Measurements from ENCODE around the gene SLIT2.

SLIT2 gene

DNA sequence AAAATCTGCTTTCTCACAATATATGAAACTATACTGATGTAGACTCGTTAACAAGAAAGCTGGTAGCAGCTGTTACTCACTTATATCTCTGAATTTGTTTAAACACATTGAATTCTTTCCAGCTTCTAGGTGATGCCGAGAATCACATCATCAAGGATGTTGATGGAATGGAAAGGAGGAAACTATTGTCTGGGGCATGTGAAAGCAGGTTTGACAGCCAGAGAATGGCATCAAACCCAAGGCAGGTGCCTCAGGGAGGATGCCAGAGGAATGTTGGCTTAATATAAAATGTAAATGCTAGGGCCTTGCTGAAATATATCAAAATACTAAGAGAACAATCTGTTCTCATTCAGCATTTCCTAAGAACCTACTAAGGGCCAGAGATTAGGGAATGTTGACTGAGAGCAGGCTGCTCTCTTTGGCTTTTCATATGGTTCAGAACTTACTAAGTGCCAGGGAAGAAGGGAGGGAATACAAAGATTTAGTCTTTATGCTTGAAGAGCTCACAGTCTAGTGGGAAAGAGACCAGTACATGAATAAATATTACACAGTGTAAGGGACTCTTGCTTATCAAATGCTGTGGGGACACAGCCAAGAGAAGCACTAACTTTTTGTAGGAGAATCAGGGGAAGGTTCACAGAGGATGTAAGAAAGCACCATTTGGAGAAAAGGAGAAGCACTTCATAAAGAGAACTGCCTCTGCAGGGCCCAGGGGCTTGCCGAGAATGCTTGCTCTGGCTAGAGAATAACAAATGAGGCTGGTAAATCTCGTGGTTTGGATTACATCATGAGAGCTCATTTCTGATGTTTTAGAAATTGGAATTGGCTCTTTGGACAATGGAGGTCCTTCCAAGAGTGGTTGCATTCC is 14.7 kb downstream of the SLIT2 start:
- DNase-seq = no peak

DNA sequence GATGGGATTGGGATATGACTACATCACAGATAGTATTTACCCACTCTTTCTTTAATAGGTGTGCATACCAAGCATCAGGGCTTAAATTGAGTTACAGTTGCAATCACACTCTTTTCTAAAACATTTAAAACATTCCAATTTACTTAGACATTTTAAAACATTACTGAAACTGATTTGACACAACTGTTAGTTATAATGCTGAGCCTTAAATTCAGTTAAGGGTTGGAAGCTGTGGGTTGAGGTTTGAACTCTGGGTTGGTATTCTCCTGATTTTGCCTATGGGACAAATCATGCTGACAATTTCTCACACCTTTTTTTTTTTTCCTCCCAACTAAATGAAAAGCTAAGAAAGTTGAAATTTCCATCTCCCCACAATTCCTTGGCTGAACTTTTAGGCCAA is 16.3 kb downstream of the SLIT2 start:
- no peak for DNase-seq

DNA sequence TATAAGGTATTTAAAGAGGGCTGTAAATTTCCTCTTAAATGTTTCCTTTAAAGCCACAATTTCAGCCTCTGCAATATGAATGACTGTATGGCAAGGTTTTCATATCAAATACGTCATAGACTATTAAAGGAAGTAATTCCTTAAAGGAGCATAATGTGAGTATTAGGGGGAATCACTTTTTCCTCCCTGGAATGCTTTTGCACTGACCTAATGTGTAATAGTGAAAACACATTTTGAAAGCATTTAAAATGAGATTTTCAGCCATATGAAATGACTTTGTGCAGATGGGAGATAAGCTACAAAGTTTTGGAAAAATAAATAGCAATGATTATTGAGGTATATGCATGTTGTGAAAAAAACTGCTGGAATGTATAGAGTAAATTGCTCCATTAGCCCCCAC is 17.6 kb downstream of the SLIT2 start:
- no peak for DNase-seq

DNA sequence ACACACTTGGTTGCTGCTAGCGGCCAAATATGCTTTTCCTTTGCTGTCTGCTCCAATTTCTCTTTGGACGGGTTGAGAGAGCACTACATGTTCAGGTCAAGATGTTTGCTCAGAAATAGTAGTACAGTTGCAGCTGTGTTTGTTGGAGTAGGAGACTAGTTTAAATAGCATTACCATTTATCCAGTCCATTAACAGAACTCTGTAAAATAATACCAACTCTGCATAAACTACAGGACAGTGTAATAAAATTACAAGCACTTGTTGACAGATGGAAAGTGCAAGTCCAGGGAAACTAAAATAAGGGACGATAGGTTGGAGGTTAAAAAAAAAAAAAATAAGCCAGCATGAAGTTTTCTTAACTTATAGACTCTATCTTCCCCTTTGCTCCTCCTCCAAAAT is 20.2 kb downstream of the SLIT2 start:
- no peak for DNase-seq

DNA sequence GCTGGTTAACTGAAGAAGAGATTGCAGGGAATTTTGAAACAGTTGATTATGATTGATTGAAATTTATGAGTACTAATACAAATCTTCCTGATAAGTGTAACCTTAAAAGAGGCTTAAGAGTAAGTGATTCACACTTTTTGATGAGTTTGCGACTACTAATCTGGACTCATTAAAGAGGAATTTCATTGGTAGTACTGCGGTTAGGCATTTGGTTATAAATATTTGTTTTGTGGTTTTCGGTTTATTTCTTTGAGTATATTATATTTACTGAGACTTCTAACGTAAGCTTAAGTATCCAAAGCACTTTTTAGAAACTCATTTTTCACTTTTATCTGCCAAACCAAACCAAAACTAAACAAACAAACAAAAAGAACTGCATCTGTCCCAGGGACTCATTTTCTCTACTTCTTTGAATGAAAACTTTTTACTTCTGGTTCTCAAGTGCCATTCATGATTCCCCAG is 20.7 kb downstream of the SLIT2 start:
- no peak for DNase-seq

DNA sequence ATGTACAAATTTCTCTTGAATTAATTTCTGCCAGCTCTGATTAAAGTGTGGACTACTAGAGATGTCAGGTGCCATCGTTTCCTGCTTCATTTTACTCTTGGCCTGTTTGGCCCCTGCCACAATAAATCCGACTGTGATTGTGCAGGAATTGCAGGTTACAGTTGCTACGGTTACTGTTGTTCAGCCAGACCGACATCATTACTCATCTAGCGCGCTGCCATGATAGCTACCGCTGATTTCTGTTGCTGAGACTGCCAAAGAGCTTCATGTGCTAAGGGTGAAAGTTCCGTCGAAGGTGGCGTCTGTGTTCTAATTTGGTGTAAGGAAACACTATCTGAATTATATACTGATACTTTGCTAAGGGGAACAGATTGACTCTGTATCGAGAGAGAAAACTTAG is 22.1 kb downstream of the SLIT2 start:
- no peak for DNase-seq

DNA sequence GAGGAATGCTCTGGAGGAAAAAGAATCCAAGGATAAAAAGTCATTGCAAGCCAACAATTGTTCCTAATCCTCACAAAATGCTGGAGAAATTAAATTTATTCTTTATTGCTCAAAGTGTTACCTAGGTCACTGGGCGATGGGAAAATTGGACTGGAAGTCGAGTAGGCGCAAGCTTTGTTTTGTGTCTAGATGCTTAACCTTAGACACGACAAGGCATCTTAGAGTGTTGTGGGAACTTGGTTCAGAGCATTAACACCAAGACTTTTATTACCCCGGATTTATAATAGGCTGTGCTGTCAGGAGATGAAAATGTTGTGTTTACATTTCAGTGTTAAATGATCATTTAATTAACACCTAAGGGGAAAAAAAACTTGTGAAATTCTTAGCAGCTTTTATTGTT is 25.1 kb downstream of the SLIT2 start:
- DNase-seq = no peak

DNA sequence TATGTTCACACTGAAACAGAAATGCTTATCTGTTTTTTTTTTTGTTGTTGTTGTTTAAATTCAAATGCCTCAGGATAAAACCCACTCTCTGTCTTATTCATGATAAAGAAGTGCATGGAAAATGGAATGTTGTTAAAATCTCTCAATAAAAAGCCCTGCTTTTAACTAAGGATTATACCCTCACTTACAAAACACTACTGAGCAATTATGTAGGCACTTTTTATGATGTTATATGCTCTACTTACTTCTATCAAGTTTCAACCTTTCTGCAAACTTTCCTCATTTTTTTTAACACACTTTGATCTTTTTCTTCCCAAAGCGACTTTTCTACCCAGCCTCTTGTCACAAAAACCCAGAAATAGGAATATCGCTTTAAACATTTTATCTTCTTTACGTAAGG is 26.5 kb downstream of the SLIT2 start:
- no peak for DNase-seq

DNA sequence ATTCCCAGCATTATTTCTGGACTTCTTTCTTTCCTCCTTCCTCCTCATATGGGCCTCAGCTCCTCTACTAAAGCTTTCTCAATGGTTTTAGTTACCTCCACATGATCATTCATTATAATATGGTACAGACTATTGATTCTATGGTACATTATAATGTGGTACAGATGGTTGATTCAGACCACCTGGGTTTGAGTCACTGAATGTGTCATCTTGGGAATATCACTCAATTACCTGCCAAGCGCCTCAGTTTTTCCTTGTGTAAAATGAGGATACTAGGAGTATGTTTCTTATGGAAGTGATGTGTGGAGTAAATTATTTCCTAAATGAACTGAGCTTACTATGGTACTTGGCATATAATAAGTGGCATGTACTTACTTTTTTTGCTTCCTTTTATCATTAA is 27.7 kb downstream of the SLIT2 start:
- DNase-seq = no peak

DNA sequence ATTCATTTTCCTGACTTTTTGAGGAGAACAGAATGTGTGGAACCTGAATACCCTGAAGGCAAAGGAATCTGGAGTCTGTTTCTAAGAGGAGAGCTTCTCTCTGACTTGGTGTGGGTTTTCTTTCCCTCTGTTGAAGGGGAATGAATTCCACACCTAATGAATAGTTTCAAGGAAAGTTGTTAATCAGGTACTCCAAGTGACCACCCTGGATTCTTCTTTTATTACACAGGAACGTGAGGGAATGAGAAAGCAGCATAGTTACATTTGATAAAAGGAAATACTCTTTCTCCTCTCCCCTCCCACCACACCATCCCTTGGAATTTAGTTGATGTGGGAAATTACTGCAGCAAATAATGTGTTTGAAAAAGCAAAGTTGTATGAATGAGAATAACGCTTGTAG is 29.7 kb downstream of the SLIT2 start:
- no peak for DNase-seq

DNA sequence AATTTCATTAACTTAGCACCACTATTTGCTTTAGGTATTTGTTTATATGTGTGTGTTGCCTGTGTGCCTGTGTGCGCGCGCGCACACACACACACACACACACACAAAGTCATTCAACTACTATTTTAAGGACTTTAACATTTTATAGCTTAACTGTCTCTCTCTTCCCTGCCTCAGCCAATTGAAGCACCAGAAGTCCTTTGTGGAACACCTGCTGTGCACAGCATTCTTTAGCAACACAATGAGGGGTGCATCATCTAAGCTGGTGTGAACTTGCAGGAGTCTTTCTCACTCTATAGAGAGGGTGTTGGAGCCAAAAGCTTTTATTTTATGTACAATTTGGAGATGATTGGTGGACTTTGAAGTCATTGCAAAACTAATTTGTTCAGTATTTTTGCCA is 31.3 kb downstream of the SLIT2 start:
- DNase-seq = no peak

DNA sequence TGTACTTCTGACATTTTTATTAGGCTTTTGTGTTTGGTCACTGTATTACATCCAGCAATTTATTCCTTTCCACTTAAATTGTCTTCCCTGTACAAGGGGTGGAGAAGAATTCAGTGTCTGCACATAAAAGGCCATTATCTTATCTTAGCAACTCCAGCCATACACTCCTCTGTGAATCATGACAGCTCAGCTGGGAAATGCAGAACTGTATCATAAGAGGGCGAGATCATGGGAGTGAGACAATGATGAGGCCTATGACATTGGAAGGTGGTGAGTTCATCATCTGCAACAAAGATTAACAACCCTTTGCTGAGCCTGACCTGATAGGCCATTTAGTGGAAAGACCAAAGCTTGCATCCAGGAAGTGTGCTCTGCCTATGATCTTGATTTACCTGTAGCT is 33.3 kb downstream of the SLIT2 start:
- no peak for DNase-seq

DNA sequence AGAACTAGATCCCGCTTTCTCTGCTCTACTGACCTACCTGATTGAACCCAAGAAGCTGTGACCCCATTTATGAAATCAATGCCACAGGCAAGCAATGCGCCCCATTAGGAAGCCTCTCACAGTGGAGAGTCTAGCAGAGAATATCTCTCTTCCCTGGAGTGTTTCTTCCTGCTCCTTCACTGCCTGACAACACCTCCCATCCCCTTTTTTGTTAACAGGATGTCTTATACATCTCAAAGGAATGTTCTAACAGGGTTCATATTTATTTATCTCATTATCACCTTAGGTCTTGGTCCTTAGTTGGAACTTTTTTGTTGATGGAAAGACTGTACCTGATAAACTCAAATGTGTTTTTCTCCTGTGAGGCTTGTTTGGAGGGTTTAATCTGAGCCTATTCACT is 35.5 kb downstream of the SLIT2 start:
- no peak for DNase-seq

DNA sequence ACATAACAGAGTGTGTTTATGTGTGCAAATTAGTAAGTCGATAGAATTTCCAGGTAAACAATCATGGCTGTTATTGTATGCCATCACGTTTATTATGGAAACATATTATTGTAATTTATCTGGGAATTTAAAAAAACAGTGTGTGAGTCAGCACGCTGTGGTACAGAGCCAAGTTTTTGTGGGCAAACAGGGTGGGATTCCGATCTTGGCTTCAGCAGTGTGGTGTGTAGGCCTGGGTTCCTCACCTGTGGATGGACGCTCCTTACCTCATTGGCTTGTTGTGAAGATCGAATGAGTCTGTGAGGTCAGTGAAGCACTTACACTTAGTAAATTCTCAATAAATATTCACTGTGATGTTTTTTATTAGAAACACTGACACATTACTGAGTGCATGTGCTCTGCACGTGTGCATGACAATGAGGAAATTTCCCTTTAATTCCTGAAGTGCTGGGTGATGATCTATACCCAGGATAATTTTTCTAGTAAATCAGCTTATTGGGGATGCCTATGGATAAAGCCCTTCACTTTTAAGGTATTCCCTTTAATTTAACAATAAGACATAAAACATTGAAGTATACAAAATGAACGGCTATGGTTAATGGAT is 36.4 kb downstream of the SLIT2 start:
- no peak for DNase-seq

DNA sequence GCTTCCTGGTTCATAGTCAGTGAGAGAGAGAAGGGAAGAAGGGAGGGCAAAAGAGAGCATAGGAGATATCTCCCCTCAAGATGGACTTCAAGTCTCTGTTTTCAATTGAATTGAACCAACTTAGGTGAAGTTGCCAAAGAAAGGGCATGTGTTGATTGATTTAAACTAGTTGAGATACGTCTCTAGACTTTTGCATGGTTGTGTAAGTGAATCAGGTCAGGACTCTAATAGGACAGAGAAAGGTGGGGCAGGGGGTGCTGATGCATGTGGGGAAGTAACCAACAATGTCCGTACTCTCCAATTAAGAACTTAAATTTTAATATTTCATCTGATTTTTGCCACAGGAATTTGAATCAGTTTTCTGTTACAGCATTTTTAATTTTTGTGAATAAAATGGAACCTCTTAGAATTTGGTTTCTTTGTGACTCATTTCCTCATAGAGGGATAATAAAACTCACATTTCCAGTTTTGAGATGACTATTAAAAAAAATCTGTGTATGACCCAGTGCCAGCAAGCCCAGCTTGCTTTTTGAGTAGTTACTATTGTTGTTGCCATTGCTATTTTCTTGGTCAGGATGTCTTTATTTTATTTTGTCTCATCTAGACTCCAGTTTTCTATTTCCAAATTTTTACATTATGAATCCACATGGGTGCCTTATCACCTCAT is 37.3 kb downstream of the SLIT2 start:
- DNase-seq = no peak

DNA sequence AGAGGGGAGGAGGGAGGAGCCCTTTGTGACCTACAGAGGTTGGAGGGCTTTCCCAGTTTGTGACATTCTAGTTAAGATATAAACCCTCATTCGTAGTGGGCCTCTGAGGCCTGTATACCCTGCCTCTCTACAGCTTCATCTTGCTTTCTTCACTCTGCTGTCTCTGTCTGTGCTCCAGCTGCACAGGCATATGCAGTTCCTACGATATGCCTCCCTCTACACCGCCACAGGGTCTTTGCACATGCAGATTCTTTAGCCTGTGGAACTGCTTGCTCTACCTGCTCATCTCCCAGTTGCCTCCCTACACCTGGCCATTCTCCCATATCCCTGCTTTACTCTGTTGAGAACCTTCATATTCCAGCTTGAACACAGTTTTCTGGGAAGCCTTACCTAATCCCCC is 38.1 kb downstream of the SLIT2 start:
- no peak for DNase-seq

DNA sequence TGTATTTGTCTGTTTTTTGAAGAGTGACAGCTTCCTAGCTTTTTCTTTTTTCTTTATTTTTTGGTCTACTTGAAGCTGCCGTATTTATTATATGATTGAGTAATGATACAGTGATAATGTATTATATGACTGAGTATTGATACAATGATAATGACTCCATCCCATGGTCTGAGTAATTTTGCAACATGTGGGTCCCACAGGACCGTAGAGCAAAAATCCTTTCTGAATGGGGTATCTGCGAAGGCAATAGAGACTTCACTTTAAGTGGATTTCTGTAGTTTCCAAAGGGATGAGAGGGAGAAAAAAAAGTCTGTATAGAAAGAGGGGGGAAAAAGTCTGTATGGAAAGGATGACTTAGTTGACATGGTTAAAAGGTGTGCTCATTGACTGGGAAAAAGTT is 41.0 kb downstream of the SLIT2 start:
- DNase-seq = no peak

DNA sequence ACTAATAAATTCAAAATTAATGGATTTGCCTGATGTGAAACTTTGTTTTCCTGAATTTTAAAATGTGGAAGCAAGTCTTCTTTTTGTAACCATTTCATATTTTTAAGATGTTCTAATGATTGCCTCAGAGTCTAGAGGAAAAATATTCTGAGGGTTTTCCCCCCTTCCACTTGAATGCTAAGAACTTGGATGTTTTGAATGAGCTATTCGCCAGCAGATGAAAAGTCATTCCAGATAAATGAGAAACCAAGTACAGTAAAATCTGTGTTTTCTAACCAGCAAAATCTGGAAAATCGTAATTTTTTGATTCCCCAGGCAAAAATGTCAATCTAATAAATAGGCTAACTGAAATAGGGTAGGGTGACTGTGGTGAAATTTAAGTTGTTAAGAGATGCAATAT is 45.6 kb downstream of the SLIT2 start:
- no peak for DNase-seq

DNA sequence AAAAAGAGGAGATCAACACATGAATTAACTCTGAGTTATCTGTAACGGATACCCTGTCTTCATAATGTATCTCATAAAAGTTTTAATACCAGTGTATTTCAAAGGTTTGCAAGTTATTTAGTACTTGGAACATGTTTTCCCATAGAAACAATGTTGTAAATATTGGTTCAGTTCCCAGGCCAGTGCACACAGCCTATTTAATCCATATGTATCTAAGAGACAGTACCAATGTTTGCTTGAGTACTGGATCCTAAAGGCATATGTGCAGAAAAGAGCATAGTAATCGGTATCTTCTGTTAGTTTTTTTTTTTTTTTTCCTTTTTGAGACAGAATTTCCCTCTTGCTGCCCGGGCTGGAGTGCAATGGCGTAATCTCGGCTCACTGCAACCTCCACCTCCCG is 46.1 kb downstream of the SLIT2 start:
- no peak for DNase-seq

DNA sequence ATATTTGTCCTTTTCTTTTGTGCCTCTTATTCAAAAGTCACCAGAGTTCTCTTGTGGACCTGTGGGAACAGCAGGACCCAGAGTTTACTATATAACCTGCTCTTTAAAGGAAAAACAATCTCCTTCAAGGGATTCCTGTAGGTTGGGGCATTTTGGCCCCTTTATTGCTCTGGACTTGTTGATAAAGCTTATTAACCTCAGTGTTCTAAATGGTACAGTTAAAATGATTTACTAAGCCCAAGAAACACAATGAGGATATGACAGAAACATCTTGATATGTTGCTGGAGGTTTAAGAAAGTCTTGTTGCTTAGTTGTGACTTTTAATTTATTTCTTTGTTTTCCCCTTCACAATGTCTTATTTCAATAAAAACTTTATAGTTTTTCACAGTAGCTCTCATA is 46.8 kb downstream of the SLIT2 start:
- DNase-seq = no peak

DNA sequence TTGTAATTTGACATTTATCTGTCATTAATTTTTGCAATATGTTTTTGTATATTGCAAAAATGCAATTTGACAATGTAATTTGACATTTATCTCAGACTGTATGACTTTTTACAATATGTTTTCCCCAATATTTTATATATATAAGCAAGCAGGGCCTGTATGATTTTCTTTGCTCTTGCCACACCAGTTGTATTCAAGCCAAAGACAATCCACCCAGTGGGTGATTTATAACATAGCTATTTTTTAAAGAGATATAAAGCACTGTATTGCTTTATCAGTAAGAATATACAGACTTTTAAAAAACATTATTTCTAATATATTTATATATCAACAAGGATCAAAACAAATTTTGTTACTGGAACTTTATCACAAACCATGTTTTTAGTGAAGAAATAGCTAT is 47.3 kb downstream of the SLIT2 start:
- no peak for DNase-seq

DNA sequence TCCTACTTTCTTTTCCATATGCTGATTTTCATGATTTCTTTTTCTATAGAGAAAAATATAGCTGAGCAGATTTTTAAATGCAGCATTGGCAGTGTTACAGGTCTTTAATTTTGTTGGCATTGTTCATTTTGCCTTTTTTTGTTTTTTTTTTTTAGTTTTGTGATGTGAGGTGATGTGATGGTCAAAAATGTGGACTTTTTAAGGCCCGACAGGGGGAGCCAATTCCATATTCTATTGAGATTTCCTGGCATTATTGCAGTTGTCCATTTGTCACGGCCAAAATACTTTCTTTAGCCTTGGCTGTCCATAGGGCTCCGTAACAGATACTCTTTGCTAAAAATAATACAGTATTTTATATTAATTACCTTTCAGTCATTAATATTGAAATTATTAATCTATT is 47.8 kb downstream of the SLIT2 start:
- no peak for DNase-seq

DNA sequence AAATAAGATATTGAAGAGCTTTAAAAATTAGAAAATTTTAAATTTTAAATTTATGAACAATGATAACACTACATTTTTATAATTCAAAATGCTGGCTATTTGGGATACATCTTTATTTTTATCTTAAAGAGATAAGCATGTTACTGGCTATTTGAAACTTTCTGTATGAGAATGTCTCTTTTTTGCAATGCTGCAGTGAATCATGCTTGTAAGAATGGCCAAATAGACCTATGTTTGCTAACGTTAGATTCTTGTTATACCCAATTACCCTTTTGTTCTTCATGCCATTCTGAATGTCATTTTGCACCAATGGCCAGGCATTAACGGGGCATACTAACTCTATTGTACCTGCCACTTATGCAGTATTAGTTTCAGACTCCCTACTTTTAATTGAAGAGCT is 49.5 kb downstream of the SLIT2 start:
- no peak for DNase-seq

Data from activated CD4-positive, CD25-positive, alpha-beta regulatory T cell treated with anti-CD3 and anti-CD28 coated beads, Interleukin-2, amount 50 U/mL, for 72 hours (primary cell).